Ishikawa (cell line): ENCODE results near the gene RHEX.

Experiments used
- CEBPB ChIP-seq: IDR thresholded peaks from 2 replicates; pipeline ENCODE4 v1.6.1; 2012
- EP300 ChIP-seq: IDR thresholded peaks from 2 replicates; pipeline ENCODE4 v1.6.1; 2012; ENCODE audit warnings: borderline replicate concordance
- FOXM1 ChIP-seq: IDR thresholded peaks from 2 replicates; pipeline ENCODE4 v1.6.1; 2012; ENCODE audit warnings: low read depth, borderline replicate concordance
- RAD21 ChIP-seq: IDR thresholded peaks from 2 replicates; pipeline ENCODE4 v1.6.1; 2012; ENCODE audit warnings: low read depth
- TAF1 ChIP-seq: IDR thresholded peaks from 2 replicates; pipeline ENCODE4 v1.6.1; 2012; ENCODE audit warnings: low read depth, mild to moderate bottlenecking
- TCF12 ChIP-seq: IDR thresholded peaks from 2 replicates; pipeline ENCODE4 v1.6.1; 2012; ENCODE audit warnings: low read depth
- TEAD4 ChIP-seq: IDR thresholded peaks from 2 replicates; pipeline ENCODE4 v1.6.1; 2012
- TF ChIP-seq, protein P1 (sequence below): IDR thresholded peaks from 2 replicates; pipeline ENCODE4 v1.6.1; 2012; ENCODE audit warnings: low read depth, mild to moderate bottlenecking
- TF ChIP-seq, protein P2 (sequence below): IDR thresholded peaks from 2 replicates; pipeline ENCODE4 v1.6.1; 2012

DNA sequence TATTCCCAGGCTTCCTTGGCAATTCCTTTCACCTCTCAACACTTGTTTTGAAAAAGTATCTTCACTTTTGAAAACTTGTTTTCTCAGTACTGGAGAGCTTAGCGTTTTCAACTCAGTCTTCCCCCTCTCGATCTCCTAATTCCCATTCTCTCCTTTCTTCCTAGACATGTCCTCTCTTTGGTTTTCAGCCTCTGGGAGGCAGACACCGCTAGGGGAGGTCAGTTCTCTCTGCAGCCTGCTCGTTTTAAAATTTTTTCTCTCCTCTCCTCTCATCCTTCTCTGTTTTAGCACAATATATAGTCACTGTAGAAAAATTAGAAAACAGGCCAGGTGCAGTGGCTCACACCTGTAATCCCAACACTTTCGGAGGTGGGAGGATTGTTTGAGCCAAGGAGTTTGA lies 12.6 kb upstream of the RHEX start:
- TF ChIP-seq, protein P1, sequence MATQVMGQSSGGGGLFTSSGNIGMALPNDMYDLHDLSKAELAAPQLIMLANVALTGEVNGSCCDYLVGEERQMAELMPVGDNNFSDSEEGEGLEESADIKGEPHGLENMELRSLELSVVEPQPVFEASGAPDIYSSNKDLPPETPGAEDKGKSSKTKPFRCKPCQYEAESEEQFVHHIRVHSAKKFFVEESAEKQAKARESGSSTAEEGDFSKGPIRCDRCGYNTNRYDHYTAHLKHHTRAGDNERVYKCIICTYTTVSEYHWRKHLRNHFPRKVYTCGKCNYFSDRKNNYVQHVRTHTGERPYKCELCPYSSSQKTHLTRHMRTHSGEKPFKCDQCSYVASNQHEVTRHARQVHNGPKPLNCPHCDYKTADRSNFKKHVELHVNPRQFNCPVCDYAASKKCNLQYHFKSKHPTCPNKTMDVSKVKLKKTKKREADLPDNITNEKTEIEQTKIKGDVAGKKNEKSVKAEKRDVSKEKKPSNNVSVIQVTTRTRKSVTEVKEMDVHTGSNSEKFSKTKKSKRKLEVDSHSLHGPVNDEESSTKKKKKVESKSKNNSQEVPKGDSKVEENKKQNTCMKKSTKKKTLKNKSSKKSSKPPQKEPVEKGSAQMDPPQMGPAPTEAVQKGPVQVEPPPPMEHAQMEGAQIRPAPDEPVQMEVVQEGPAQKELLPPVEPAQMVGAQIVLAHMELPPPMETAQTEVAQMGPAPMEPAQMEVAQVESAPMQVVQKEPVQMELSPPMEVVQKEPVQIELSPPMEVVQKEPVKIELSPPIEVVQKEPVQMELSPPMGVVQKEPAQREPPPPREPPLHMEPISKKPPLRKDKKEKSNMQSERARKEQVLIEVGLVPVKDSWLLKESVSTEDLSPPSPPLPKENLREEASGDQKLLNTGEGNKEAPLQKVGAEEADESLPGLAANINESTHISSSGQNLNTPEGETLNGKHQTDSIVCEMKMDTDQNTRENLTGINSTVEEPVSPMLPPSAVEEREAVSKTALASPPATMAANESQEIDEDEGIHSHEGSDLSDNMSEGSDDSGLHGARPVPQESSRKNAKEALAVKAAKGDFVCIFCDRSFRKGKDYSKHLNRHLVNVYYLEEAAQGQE = no peak
- TF ChIP-seq RAD21 (no peak), TAF1 (no peak), TCF12 (no peak), EP300 (no peak), CEBPB (no peak), FOXM1 (no peak), TEAD4 (no peak)
- TF ChIP-seq, protein P2, sequence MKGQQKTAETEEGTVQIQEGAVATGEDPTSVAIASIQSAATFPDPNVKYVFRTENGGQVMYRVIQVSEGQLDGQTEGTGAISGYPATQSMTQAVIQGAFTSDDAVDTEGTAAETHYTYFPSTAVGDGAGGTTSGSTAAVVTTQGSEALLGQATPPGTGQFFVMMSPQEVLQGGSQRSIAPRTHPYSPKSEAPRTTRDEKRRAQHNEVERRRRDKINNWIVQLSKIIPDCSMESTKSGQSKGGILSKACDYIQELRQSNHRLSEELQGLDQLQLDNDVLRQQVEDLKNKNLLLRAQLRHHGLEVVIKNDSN = no peak
